HepG2 (cell line): ENCODE data around the gene UBE2Q1.

Source experiments
- CEBPG ChIP-seq: IDR thresholded peaks from 2 replicates; pipeline ENCODE4 v1.6.1; 2016
- FOSL1 ChIP-seq: sonication (generic); formaldehyde crosslinking; IDR thresholded peaks from 2 replicates; pipeline ENCODE4 v1.9.0; 2021; ENCODE audit warnings: missing genetic modification reagents, borderline replicate concordance
- MEF2D ChIP-seq: sonication (generic); formaldehyde crosslinking; IDR thresholded peaks from 2 replicates; pipeline ENCODE4 v1.5.1; 2020; ENCODE audit warnings: mild to moderate bottlenecking, missing genetic modification reagents
- NPAS2 ChIP-seq: sonication (generic); formaldehyde crosslinking; IDR thresholded peaks from 2 replicates; pipeline ENCODE4 v1.8.0; 2022; ENCODE audit warnings: mild to moderate bottlenecking, missing genetic modification reagents, borderline replicate concordance
- POLR2AphosphoS5 ChIP-seq: IDR thresholded peaks from 2 replicates; pipeline ENCODE4 v1.6.1; 2012; ENCODE audit warnings: low read depth, low read length
- SP1 ChIP-seq, 2 experiments: fragments of 450-650 bp in 1 of 2; sonication (generic) in 1 of 2; formaldehyde crosslinking in 1 of 2; IDR thresholded peaks; 2 replicates each; pipeline versions ENCODE4 v1.4.0 to v1.6.1; 2016 to 2020; ENCODE audit warnings: missing genetic modification reagents in 1 of 2
- SRF ChIP-seq: IDR thresholded peaks from 2 replicates; pipeline ENCODE4 v1.6.1; 2011; ENCODE audit warnings: mild to moderate bottlenecking, low read depth, low read length, moderate library complexity
- TAF1 ChIP-seq: sonication (generic); formaldehyde crosslinking; IDR thresholded peaks from 2 replicates; pipeline ENCODE4 v1.4.0; 2020; ENCODE audit warnings: missing genetic modification reagents
- ZNF124 ChIP-seq: sonication (generic); formaldehyde crosslinking; IDR thresholded peaks from 2 replicates; pipeline ENCODE4 v1.4.0; 2020; ENCODE audit warnings: missing genetic modification reagents
- TF ChIP-seq, protein P1 (sequence below): sonication (generic); formaldehyde crosslinking; conservative IDR thresholded peaks from 2 replicates; pipeline ENCODE4 v1.5.0; 2020; ENCODE audit warnings: missing genetic modification reagents
- TF ChIP-seq, protein P2 (sequence below): sonication (generic); formaldehyde crosslinking; IDR thresholded peaks from 2 replicates; pipeline ENCODE4 v1.5.1; 2020; ENCODE audit warnings: missing genetic modification reagents, mild to moderate bottlenecking, borderline replicate concordance
- TF ChIP-seq, protein P3 (sequence below), 2 experiments: IDR thresholded peaks; 2 replicates each; pipeline ENCODE4 v1.6.1; 2011 to 2012; ENCODE audit warnings: low read length in 2 of 2, borderline replicate concordance in 1 of 2, low read depth in 1 of 2, mild to moderate bottlenecking in 1 of 2, moderate library complexity in 1 of 2
- TF ChIP-seq, protein P4 (sequence below): sonication (generic); formaldehyde crosslinking; IDR thresholded peaks from 2 replicates; pipeline ENCODE4 v1.5.0; 2020; ENCODE audit warnings: mild to moderate bottlenecking, missing genetic modification reagents, moderate library complexity
- TF ChIP-seq, protein P5 (sequence below): sonication (generic); formaldehyde crosslinking; IDR thresholded peaks from one replicate; pipeline ENCODE4 v1.5.1; 2020; ENCODE audit warnings: mild to moderate bottlenecking, missing genetic modification reagents; ENCODE audit errors: not compliant biosample characterization

DNA sequence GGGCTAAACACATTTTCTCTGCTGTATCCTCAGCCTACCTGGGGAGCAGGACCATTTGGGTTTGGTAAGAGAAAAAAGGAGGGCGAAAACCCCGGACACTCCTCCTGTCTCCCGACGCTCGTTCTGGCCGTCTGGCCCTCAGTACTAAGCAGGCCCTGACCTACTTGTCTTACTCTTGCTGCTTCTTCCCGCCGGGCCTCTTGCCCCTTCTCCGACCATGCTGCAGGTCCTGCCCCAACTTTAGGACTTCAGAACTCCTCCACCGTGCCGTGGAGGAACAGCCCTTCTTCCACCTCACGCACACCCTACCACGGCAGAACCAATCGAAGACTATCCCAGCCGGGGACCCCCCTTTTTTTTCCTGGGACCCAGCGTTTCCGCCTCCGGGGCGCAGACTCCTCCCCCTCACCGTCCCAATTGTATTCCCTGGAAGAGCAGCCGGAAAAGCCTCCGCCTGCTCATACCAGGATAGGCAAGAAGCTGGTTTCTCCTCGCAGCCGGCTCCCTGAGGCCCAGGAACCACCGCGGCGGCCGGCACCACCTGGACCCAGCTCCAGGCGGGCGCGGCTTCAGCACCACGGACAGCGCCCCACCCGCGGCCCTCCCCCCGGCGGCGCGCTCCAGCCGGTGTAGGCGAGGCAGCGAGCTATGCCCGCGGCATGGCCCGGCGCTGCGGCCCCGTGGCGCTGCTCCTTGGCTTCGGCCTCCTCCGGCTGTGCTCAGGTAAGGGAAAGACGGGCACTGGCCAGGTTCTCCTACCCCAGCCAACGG lies 9.1 kb upstream of the UBE2Q1 start, which contains the start of gene CHRNB2:
- TF ChIP-seq SRF (no peak), FOSL1 (no peak), NPAS2 (CRISPR knock-in tag) (no peak), POLR2AphosphoS5 (no peak), CEBPG (CRISPR knock-in tag) (peak; percentile 36; the same call in 1 of the 2 replicates), SP1 (IDR thresholded peaks at IDR 0.05) (no peak), SP1 (CRISPR knock-in tag; IDR thresholded peaks at IDR 0.05) (0 out of 2 replicates have a peak, but pooled peaks have one; percentile 20), ZNF124 (peak; percentile 95), TAF1 (CRISPR knock-in tag) (no peak), MEF2D (CRISPR knock-in tag) (0 out of 2 replicates have a peak, but pooled peaks have one; percentile 57)
- TF ChIP-seq, protein P1, sequence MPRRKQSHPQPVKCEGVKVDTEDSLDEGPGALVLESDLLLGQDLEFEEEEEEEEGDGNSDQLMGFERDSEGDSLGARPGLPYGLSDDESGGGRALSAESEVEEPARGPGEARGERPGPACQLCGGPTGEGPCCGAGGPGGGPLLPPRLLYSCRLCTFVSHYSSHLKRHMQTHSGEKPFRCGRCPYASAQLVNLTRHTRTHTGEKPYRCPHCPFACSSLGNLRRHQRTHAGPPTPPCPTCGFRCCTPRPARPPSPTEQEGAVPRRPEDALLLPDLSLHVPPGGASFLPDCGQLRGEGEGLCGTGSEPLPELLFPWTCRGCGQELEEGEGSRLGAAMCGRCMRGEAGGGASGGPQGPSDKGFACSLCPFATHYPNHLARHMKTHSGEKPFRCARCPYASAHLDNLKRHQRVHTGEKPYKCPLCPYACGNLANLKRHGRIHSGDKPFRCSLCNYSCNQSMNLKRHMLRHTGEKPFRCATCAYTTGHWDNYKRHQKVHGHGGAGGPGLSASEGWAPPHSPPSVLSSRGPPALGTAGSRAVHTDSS (CRISPR knock-in tag) = no peak
- TF ChIP-seq, protein P2, sequence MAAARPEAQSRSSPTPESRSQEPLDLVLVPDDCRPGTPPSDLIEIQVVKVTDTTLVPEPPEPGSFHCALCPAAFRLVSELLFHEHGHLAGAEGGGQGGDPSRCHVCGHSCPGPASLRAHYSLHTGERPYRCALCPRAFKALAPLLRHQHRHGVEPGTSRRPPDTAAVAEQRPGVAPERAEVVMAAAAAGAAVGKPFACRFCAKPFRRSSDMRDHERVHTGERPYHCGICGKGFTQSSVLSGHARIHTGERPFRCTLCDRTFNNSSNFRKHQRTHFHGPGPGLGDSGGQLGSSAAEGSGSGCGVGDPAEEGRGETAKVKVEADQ = peak; percentile 96; the same call in 1 of the 2 replicates
- TF ChIP-seq, protein P3, sequence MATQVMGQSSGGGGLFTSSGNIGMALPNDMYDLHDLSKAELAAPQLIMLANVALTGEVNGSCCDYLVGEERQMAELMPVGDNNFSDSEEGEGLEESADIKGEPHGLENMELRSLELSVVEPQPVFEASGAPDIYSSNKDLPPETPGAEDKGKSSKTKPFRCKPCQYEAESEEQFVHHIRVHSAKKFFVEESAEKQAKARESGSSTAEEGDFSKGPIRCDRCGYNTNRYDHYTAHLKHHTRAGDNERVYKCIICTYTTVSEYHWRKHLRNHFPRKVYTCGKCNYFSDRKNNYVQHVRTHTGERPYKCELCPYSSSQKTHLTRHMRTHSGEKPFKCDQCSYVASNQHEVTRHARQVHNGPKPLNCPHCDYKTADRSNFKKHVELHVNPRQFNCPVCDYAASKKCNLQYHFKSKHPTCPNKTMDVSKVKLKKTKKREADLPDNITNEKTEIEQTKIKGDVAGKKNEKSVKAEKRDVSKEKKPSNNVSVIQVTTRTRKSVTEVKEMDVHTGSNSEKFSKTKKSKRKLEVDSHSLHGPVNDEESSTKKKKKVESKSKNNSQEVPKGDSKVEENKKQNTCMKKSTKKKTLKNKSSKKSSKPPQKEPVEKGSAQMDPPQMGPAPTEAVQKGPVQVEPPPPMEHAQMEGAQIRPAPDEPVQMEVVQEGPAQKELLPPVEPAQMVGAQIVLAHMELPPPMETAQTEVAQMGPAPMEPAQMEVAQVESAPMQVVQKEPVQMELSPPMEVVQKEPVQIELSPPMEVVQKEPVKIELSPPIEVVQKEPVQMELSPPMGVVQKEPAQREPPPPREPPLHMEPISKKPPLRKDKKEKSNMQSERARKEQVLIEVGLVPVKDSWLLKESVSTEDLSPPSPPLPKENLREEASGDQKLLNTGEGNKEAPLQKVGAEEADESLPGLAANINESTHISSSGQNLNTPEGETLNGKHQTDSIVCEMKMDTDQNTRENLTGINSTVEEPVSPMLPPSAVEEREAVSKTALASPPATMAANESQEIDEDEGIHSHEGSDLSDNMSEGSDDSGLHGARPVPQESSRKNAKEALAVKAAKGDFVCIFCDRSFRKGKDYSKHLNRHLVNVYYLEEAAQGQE (IDR thresholded peaks at IDR 0.05; ENCODE audit: borderline replicate concordance in 1 of 2, low read depth in 1 of 2, low read length in 2 of 2) = peak in 1 of 2 experiments; percentile 98
- TF ChIP-seq, protein P4, sequence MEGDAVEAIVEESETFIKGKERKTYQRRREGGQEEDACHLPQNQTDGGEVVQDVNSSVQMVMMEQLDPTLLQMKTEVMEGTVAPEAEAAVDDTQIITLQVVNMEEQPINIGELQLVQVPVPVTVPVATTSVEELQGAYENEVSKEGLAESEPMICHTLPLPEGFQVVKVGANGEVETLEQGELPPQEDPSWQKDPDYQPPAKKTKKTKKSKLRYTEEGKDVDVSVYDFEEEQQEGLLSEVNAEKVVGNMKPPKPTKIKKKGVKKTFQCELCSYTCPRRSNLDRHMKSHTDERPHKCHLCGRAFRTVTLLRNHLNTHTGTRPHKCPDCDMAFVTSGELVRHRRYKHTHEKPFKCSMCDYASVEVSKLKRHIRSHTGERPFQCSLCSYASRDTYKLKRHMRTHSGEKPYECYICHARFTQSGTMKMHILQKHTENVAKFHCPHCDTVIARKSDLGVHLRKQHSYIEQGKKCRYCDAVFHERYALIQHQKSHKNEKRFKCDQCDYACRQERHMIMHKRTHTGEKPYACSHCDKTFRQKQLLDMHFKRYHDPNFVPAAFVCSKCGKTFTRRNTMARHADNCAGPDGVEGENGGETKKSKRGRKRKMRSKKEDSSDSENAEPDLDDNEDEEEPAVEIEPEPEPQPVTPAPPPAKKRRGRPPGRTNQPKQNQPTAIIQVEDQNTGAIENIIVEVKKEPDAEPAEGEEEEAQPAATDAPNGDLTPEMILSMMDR = peak; percentile 16; the same call in 1 of the 2 replicates
- TF ChIP-seq, protein P5, sequence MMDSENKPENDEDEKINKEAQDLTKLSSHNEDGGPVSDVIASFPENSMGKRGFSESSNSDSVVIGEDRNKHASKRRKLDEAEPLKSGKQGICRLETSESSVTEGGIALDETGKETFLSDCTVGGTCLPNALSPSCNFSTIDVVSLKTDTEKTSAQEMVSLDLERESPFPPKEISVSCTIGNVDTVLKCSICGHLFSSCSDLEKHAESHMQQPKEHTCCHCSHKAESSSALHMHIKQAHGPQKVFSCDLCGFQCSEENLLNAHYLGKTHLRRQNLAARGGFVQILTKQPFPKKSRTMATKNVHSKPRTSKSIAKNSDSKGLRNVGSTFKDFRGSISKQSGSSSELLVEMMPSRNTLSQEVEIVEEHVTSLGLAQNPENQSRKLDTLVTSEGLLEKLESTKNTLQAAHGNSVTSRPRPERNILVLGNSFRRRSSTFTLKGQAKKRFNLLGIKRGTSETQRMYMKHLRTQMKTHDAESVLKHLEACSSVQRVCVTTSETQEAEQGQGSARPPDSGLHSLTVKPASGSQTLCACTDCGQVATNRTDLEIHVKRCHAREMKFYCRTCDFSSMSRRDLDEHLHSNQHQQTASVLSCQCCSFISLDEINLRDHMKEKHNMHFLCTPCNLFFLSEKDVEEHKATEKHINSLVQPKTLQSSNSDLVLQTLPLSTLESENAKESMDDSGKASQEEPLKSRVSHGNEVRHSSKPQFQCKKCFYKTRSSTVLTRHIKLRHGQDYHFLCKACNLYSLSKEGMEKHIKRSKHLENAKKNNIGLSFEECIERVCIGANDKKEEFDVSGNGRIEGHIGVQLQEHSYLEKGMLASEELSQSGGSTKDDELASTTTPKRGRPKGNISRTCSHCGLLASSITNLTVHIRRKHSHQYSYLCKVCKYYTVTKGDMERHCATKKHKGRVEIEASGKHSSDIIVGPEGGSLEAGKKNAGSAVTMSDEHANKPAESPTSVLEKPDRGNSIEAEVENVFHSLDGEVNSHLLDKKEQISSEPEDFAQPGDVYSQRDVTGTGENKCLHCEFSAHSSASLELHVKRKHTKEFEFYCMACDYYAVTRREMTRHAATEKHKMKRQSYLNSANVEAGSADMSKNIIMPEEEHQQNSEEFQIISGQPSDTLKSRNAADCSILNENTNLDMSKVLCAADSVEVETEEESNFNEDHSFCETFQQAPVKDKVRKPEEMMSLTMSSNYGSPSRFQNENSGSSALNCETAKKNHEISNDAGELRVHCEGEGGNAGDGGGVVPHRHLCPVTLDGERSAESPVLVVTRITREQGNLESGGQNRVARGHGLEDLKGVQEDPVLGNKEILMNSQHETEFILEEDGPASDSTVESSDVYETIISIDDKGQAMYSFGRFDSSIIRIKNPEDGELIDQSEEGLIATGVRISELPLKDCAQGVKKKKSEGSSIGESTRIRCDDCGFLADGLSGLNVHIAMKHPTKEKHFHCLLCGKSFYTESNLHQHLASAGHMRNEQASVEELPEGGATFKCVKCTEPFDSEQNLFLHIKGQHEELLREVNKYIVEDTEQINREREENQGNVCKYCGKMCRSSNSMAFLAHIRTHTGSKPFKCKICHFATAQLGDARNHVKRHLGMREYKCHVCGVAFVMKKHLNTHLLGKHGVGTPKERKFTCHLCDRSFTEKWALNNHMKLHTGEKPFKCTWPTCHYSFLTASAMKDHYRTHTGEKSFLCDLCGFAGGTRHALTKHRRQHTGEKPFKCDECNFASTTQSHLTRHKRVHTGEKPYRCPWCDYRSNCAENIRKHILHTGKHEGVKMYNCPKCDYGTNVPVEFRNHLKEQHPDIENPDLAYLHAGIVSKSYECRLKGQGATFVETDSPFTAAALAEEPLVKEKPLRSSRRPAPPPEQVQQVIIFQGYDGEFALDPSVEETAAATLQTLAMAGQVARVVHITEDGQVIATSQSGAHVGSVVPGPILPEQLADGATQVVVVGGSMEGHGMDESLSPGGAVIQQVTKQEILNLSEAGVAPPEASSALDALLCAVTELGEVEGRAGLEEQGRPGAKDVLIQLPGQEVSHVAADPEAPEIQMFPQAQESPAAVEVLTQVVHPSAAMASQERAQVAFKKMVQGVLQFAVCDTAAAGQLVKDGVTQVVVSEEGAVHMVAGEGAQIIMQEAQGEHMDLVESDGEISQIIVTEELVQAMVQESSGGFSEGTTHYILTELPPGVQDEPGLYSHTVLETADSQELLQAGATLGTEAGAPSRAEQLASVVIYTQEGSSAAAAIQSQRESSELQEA (CRISPR knock-in tag) = peak; percentile 84
